Measurements from ENCODE around the gene DBNDD1. TPM values are rescaled to one million over a fixed set of nuclear protein-coding genes. Genes with fewer than 3 reads are reported as not detected.
"Not testable (repeated sequence)": the region's sequence is repeated elsewhere in the genome, so short reads cannot be mapped to it uniquely, and the experiment has no call there.

DBNDD1 gene
- total RNA-seq, 1 experiment from 2014 or later, result 30.1 TPM

- no peak for DNase-seq (ENCODE audit: low spot score)
Observed at GRCh38 chr16:90011908-90012501, 7.3 kb downstream of the DBNDD1 start.

GRCh38 chr16:90011508-90011819, 7.8 kb downstream of the DBNDD1 start:
- DNase-seq (ENCODE audit: low spot score), result no peak

- no peak for DNase-seq (ENCODE audit: low spot score)
Observed at GRCh38 chr16:90010676-90011507, 8.4 kb downstream of the DBNDD1 start.

GRCh38 chr16:90009172-90009899, 9.9 kb downstream of the DBNDD1 start:
- no peak for DNase-seq (ENCODE audit: low spot score)

- no peak for DNase-seq (ENCODE audit: low spot score)
Observed at GRCh38 chr16:90008708-90009145, 10.5 kb downstream of the DBNDD1 start.

GRCh38 chr16:90007635-90008234, 11.5 kb downstream of the DBNDD1 start:
- DNase-seq (ENCODE audit: low spot score), result not testable (repeated sequence)

GRCh38 chr16:90007015-90007414, 12.2 kb downstream of the DBNDD1 start:
- no peak for DNase-seq (ENCODE audit: low spot score)

GRCh38 chr16:90005956-90006663, 13.1 kb downstream of the DBNDD1 start:
- DNase-seq (ENCODE audit: low spot score), result no peak

DNA sequence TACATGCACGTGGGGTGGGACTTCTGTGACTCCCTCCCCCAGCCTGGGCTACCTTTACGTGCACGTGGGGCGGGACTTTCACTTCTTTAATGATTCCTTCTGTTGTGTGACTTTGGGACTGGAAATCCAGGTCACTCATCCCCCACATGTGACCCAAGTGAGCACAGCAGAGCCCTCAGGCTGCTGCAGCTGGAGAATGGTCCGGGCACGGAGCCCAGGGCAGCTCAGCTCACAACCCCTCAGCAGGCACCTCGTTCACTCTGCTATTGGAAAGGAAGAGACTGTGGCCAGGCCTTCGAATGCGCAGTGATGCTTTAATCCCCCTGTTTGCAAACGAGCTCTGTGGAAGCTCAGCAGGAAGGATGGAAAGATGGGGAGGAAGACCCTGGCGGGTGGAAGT, 14.7 kb downstream of the DBNDD1 start:
- no peak for DNase-seq (ENCODE audit: low spot score)

GRCh38 chr16:90002759-90003158, 16.5 kb downstream of the DBNDD1 start:
- no peak for DNase-seq (ENCODE audit: low spot score)

GRCh38 chr16:90001761-90002503, 17.3 kb downstream of the DBNDD1 start:
- no peak for DNase-seq (ENCODE audit: low spot score)

- no peak for DNase-seq (ENCODE audit: low spot score)
Observed at GRCh38 chr16:90000733-90001427, 18.4 kb downstream of the DBNDD1 start.

DNA sequence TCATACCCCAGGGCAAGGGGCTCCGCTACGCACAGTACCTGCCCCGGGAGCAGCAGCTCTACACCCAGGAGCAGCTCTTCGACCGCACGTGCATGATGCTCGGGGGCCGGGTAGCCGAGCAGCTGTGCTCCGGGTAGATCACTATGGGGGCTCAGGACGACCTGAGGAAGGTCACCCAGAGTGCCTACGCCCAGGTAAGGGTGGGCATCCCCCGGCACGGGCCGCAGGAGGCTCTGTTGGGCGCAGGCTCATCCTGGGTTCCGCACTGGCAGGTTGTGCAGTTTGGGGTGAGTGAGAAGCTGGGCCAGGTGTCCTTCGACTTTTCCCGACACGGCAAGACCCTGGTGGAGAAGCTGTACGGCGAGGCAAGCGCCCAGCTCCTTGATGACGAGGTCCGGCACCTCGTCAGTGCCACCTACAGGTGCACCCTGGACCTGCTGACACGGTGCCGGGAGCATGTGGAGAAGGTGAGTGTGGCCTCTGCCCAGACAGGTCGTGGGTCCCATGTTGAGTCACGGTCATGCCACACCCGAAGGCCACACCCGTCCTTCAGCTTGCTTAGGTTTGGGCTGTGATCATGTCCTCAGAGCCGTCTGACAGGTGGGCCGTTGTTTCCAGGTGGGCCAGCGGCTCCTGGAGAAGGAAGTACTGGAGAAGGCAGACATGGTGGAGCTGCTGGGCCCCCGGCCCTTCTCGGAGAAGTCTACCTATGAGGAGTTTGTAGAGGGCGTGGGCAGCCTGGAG, 19.3 kb downstream of the DBNDD1 start:
- no peak for DNase-seq (ENCODE audit: low spot score)

GRCh38 chr16:89996178-89996489, 23.1 kb downstream of the DBNDD1 start:
- DNase-seq (ENCODE audit: low spot score), result no peak

DNA sequence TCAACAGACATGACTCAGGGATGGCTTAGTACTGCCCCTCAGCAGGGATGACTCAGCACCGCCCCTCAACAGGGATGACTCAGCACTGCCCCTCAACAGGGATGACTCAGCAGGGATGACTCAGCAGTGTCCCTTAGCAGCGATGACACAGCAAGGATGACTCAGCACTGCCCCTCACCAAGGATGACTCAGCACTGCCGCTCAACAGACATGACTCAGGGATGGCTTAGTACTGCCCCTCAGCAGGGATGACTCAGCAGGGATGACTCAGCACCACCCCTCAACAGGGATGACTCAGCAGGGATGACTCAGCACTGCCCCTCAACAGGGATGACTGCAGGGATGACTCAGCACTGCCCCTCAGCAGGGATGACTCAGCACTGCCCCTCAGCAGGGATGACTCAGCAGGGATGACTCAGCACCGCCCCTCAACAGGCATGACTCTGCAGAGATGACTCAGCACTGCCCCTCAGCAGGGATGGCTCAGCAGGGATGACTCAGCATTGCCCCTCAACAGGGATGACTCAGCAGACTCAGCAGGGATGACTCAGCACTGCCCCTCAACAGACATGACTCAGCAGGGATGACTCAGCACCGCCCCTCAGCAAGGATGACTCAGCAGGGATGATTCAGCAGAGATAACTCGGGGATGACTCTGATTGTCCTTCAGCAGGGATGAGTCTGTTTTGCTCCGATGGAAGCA, 23.6 kb downstream of the DBNDD1 start:
- peak; percentile 78 for DNase-seq (ENCODE audit: low spot score)

DNA sequence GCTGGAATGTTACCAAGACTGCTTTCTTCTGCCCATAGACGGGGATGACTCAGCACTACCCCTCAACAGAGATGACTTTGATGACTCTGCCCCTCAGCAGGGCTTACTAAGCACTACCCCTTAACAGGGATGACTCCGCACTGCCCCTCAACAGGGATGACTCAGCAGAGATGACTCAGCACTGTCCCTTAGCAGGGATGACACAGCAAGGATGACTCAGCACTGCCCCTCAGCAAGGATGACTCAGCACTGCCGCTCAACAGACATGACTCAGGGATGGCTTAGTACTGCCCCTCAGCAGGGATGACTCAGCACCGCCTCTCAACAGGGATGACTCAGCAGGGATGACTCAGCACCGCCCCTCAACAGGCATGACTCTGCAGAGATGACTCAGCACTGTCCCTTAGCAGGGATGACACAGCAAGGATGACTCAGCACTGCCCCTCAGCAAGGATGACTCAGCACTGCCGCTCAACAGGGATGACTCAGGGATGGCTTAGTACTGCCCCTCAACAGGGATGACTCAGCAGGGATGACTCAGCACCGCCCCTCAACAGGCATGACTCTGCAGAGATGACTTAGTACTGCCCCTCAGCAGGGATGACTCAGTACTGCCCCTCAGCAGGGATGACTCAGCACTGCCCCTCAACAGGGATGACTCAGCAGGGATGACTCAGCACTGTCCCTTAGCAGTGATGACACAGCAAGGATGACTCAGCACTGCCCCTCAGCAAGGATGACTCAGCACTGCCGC, 24.4 kb downstream of the DBNDD1 start:
- DNase-seq (ENCODE audit: low spot score), result peak; percentile 74

DNA sequence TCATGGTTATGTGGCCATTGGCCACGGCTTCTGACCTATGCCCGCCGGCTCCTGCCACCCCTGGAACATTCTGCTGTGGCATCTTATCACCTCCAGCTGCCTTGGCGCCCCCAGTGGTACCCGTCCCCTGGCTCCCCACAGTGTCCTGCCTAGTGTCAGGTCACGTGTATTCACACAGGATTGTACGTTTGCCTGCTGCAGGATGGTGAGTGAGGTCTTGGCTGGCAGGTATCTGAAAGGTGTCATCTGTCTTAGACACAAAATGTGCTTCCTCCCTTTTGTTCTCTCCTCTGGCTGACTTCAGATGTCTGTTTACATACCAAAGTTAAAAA, 24.9 kb downstream of the DBNDD1 start:
- no peak for DNase-seq (ENCODE audit: low spot score)

DNA sequence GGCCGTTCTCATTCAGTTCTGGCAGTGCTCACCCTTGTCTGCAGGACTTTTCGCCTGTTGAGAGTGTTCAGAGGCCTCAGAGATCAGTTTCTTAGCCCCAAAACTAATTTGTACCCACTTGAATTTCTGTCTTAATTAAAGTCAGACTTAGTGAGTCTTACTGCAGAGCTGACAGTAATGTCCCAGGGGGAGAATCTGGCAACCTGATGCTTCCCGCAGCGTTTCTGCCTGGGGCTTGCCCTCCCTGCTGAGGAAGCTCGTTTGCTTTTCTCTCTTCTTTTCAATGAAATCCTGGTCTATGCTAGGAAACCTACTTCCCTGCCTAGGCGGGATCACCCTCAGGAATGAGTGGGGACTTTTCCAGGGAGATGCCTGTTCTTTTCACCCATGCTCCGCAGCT, 25.3 kb downstream of the DBNDD1 start:
- DNase-seq (ENCODE audit: low spot score), result no peak

DNA sequence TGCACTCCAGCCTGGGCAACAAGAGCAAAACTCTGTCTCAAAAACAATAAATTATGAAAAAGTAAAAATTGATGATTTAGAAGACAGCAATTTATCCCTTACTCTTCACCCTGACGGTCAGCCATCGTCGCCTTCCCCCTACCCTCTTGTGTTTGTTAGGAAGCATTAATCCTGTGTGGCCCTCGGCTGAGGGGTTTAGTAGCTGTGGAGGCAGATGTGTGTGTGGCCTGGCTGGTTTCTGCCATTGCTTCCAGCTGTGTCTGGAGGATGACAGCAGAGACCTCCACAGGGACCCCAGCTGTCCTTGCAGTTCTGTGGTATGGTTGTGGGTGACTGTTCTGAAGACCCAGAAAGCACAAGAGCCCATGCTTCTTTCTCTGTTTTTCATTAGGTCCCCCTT, 25.9 kb downstream of the DBNDD1 start:
- no peak for DNase-seq (ENCODE audit: low spot score)

Measured in A172 (cell line).